DMS153 (cell line): Measurements from ENCODE around the gene ALOX12B.
"Not testable (repeated sequence)": the region's sequence is repeated elsewhere in the genome, so short reads cannot be mapped to it uniquely, and the experiment has no call there.

Experiments used
- DNase-seq: peaks from one replicate; lab custom pipeline; 2025; lab: John Stamatoyannopoulos, UW

ALOX12B gene

DNA sequence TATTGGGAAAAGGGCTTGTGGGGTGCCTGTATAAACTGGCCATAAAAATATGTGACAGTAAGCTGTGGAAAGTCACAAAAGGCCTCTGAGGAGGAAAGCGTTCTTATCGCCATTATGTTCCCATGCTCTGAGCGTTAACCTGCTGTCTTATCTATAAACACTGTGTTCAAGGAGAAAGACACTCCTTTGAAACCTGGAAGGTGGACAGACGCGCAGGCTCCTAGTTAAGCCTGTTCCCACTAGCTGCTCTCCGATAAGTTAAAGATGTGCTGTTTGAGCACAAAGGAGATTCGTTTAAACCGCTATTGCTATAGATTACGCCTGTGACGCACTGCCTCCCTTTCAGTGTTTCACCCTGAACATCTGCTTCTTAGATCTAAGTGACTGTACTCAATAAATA lies 5.2 kb downstream of the ALOX12B start:
- no peak for DNase-seq

DNA sequence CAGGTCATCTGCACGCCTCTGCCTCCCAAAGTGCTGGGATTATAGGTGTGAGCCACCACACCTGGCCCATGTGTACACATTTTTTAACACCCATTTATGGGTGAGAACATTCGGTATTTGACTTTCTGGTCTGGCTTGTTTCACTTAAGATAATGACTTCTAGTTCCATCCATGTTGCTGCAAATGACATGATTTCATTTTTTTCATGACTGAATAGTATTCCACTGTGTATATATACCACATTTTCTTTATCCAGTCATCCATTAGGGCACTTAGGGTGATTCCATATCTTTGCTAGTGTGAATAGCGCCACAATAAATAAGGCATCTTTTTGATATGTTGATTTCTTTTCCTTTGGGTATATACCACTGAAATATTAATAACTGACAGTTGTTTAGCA lies 5.6 kb downstream of the ALOX12B start:
- no peak for DNase-seq

DNA sequence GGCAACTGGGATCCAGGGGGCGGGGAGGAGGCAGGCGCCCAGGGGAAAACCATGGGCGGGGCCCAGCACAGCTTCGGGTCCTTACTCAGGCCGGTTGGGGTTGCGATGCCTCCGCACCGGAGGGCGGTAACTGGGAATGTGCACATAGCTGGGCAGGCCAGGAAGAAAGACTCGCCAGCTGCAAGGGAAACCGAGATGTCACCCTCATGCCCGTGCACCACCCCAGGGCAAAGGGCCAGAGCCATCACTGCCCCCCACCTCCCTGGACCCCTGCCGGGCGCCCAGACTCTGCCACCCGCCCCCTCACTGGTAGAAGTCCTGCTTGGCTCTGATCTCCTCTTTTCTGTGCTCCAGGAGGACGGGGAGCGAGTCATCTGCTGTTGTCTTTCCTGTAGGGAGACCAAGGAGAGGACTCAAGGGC lies 6.7 kb downstream of the ALOX12B start:
- DNase-seq = no peak

DNA sequence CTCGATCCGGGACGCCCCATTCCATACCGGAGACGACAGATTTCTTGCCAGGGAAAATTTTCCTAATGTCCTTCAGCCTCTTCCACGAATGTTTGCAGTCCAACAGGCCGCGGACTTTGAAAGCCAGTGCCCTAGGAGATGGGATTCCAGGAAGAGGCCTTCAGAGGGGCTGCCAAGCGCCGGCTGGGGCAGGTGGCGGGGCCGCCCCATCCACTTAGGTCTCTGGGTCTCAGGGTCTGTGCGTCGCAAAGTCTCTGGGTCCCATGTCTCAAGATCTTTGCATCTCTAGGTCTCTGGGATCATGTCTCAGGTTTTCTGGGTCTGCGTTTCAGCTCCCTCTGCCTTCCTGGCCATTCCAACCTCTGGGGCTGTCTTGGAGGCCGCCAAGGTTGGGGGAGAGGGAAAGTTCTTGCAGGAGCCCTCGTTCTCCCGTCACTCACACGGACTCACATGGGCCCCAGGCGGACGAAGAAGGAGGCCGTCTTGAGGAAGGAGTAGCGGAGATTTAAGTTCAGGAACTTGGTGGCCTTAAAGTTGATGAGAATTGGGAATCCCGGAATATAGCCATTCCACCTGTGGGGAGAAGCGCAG lies 7.2 kb downstream of the ALOX12B start:
- DNase-seq = no peak

DNA sequence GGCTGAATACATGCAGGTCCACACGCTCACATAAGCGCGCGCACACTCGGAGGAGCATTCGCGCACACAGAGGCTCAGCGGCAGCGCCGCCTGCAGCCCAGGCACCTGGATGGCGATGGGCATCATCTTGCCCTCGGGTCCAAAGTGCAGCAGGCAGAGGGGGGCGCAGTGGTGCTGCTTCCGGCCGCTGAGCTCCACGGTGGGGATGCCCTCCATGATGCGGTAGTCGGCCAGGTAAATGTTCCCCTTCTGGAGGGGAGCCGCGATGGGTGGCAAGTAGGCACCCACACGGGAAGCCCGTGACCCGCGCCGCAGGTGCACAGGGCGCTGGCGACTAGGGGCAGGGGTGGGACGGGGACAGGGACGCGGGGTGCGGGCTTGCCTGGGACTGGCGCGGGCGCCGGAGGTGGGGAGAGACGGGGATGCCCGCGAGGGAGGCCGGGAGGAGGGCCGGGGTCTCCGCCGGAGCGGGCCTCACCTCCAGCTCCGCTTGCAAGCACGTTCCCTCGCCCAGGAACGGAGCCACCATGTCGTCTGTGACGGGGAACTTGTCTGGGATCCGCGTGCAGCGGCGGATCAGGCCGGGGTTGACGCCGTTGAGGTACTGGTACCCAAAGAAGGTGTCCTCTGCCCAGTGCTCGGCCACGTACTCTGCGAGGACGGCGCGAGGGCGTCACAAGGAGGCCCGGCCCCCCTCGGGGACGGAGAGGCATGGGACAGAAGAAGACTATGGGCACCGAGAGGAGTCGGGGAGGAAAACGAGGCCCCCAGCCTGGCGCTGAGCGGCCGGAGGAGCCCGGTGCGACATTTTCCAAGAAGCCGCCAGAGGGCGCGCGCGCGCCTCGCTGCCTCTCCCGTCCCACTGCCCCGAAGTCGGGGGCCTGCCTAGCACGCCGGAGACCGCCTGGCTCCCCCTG lies 8.0 kb downstream of the ALOX12B start:
- no peak for DNase-seq

DNA sequence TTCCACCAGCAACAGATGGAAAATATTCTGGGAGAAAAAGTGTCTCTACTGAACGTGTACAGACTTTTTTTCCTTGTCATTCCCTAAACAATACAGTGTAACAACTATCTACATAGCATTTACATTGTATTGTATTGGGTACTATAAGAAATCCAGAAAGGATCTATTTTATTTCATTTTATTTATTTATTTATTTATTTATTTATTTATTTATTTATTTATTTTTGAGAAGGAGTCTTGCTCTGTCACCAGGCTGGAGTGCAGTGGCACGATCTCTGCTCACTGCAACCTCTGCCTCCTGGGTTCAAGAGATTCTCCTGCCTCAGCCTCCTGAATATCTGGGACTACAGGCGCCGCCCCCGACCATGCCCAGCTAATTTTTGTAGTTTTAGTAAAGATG lies 9.6 kb downstream of the ALOX12B start:
- not testable (repeated sequence) for DNase-seq

DNA sequence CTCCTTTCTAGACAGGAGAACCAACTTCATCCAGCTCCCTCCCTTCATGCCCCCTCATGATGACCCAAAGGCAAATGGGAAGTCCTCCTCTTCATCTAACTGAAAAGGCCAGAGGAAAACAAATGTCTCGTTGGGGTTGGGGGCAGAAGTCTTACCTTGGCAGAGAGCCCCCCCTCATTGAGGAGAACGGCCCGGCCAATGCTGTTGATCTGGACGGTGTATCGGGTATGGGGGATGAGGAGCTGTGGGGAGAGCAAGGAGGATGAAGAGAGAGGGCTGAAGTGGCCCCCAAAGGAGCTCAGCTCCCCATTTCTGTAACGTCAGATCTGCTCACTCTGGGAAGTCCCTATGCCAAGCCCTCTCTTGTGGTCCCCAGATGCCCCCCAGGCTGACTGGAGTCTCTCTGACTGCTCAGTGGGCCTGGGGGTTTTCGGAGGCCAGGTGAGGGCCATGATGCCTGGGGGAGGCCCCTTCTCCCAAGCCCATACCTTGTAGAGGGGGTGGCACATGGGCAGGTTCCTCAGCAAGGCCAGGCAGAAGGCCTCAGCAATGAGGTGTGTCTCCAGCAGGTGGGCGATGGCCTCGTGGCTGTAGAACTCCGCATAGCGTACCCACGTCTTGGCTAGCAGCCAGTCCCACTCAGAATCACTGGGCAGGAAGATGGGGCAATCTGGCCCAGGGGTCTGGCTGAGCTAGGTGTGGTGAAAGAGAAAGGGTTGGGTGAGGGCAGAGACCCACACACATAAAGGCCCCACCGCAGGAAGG lies 10.8 kb downstream of the ALOX12B start:
- DNase-seq = no peak

DNA sequence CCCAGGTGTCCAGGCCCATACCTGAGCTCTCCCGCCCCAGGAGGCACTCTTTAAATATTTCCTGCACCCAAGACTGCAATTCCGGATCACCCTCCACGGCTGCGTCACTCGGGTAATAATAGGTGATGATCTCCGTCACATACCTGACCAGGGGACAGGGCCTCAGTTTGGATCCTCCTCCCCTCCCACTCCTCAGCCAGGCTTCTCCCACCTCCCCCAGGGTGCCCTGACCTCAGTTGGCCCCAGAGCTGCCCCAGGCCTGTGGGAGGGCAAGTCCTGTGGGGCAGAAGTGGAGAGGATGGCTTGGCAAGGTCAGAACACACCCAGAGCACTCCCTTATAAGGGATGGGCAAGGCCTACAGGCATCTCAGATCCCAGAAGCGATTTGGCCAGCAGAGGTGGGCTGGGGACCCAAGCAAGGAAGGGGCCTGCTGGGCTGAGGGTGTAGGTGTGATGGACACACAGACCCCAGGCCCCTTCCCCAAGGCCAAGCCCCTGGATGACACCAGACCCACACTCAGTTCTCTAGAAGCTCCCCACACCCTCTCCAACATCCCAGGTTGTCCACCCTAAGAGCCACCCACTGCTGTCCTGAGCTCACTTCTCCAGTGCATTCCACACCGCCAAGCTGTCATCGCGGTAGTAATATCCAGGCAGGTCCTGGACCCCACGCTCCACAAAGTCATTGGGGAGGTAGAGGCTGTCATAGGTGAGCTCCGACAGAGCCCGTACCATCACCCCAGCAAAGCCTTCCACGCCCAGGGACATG lies 11.8 kb downstream of the ALOX12B start:
- no peak for DNase-seq

DNA sequence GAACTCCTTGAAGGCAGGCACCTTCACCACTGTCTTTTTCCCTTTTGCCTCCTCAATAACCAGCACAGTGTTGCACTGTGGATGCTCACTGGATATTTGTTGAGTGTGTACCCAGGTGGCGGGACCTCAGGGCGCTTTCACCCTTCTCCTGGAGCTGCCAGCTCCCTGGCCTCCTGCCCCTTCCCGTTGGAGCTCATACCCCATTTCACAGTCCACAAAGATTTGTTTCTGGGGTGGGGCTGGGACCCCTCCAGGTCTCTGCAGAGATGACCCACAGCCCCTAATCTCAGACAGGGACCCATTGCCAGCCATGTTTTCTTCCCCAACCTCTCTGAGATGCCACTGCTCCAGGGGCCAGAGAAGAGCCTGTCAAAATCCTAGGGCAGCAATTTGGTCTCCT lies 12.4 kb downstream of the ALOX12B start:
- DNase-seq = no peak

DNA sequence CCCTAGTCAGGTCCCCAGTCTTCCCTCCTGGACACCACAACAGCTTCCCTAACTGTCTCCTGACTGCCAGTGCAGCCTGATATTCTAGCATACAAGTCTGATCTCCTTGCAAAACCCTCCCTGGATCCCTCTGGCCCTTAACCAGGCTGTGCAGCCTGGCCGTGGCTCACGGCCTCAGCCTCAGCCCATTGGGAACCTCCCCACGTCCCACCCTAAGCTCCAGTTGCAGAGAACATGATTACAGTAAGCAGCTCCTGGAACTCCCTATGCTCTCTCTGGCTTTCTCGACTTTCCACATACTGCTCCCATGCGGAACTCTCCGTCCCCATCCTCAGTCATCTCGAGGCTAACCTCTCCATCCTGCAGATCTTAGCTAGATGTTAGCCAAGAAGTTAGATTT lies 13.0 kb downstream of the ALOX12B start:
- no peak for DNase-seq

DNA sequence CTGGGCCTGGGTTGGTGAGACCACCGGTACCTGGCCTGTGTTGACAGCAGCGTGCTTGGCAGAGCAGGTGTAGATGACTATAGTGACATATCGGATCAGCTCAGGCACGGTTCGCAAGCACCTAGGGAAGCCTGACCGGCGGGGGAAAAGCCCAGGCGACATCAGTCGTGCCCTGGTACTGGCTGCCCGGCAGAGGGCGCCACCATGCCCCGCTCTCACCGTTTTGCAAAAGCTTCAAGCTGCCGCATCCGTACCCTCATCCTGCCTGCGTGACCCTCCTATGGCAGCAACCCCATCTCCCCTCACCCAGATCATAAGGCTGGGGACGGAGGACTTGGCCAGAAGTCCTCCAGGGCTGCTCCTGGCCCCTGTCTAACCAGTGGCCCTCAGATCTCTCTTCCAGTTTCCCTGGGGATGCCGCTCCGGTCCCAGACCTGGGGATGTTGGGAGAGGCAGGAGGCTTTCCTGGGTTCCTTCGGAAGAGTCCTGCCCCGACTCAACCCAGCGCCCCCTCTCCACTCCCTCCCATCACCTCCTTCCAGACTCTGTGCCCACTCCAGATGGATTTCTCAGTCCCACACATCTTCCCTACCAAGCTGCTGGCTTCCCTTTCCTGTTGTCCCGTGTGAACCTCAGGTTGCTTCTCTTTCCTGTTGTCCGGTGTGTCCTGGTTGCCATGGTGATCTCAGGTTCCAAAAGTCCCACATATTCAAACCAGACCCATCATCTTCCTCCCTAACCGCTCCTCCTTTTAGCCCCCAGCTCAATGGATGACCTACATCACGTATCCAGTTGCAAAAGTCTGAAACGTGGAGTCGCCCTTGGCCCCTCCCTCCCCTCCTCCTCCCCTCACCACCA lies 13.7 kb downstream of the ALOX12B start:
- no peak for DNase-seq

DNA sequence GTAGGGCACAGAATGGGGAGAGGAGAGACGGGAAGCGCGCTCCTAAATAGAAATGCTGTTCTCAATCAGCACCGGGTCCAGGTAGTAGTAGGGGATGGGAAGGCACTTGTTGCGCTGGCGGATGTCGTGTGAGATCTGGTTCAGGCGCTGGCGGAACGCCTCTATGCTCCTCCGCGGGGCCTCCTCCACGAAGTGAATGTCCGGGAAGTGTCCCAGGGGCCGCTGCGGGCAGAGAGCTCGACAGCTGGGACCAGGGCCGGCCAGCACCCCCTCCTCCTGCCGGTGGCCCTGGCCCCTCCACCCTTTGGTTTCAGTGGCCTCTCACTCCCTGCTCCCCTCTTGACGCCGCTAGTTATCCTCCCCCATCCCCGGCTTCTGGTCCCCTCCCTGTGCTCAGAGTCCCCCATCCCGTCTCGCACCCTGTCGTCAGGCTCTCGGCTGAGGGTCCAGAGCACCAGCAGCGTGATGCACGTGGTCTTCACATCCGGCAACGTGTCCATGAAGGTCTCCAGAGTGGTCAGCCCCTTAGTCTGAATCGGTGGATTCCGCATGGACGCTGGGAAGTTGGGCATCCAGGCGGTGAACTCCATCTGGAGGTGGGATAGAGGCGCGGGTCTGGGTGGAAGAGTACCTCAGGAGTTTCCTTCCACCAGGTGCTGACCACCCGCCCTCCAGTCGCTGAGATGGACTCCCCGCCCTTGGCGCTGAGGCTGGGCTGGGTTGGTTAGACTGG lies 14.6 kb downstream of the ALOX12B start:
- DNase-seq = no peak

DNA sequence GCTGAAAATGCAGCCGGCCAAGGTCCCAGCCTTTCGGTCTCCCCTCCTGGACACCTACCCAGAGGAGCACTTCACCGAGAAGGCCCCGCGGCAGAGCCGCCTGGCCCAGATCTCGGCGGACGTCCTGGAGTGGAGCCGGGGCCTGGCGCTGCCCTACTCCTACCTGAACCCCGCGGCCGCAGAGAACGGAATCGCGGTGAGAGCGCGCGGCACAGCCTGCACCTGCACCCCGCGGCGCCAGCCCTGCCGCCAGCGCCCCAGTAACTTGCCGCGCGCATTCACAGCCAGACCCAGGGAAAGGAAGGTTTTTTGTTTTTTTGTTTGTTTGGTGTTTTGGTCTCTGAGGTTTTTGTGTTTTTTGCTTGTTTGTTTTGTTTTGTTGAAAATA lies 15.2 kb downstream of the ALOX12B start:
- no peak for DNase-seq

DNA sequence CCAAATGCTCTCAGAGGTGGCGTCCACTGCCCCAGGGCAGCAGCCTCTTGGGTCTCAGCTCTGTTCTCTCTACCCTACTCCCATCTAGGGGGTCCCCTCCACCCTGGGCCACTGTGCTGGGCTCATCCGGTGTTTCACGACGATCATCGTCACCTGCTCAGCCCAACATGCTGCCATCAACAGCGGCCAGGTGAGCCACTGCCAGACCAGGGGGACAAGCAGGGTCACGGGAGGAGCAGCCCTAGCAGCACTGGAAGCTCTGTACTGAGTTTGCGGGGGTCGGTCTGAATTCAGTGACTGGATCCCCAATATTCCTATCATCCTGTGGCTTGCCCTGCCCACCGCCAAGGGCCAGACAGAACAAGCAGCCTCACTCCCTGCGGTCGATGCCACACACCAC lies 16.0 kb downstream of the ALOX12B start:
- no peak for DNase-seq

DNA sequence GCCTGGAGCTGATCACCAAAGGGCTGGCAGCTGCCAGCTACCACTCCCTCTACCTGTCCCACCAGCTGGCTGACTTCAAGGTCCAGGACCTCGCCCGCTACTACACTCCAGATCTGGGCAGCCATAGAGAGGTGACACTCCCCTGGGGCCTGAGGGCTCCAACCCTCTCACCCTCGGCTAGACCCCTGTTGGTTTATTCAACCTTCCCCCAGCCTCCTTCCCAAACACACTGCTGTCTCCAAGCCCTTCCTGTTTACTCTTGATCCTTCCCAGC lies 18.0 kb downstream of the ALOX12B start:
- no peak for DNase-seq

DNA sequence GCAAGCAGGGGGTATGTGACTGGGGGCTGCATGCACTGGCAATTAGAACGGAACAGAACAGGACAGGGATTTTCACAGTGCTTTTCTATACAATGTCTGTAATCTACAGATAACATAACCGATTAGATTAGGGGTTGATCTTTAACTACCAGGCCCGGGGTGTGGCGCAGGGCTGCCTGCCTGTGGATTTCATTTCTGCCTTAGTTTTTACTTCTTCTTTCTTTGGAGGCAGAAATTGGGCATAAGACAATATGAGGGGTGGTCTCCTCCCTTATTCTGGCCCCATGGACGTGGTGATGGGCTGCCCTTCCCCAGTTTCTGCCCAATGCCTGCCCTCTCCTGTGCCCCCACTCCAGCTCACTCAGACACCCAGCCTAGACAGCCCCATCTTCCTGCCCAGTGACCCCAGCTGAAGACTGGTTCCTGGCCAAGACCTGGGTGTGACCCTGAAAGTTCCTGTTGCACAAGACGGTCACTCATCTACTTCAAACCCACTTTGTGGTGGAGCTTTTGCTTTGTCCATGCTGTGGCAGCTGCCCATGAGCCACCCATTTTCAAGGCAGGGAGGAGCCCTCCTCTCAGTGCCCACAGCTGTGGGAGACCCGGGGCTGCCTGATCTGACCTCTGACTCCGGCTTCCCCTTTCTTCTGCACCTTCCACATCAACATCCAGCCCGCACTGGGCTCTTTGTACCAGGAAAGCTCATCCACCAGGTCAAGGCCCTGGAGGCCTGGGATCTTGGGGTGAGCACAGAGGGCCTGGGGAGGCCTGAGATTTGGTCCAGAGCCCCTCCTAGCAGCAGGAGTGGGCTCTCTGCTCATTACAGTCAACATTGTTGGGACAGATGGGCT lies 18.6 kb downstream of the ALOX12B start:
- no peak for DNase-seq

DNA sequence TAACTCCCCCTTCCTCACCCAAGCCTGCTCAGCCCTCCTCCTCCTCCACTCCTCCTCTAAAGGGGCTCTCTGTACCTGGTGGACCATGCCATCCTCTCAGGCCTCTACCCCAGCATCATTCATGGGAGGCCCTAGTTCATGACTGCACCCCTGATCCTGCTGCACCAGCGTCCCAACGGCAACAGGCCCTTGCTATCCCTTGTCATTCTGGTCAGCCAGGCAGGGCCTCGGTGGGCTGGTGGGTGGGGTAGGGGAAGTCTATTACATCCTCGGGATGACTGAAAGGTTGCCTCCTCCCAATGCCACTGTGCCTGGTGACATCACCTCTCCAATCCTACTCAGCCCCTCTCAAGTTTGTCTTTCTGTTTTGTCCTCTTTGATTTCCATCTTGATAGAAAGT lies 19.7 kb downstream of the ALOX12B start:
- DNase-seq = no peak

DNA sequence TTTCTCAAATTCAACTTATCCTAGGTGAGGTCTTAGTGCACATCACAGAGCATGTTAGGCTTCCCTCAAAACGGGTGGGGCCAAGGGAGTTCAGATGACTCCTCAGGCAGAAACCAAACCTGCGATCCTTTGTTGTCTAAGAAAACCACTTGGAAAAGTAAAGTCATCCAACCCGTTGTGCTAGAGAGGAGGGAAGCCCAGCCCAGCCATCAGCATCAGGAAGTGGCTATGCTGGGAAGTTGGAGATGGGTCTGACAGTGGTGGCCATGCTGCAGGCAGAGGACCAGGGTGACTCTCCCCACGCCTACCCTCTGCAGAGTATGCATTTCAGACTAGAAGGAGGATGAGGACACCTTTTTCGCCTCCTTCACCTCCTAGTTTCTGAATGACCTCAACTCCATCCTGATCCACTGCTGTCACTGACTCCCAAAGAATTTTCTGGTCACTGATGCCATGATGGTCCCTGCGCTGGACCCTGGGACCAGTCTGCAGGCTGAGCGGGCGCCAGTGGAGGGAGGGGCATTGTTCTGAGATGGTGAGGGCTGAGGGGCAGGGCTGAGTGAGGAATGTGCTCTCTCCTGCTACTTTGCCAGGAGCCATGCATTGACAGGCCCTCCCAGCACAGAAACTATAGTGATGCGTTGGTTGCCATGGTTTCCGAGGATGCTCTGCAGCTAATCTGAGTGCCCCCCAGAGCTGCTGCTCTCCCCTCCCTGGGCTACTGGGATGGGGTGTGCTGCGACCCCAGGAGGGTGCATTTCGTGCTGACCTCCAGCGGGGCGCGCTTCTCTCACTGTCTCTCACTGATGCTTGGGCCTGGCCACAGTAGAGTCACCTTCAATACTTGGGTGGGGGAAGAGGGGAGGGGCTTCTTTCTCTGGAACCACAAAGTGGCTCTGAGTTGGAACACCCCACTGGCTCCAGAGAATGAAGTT lies 20.4 kb downstream of the ALOX12B start:
- DNase-seq = no peak

DNA sequence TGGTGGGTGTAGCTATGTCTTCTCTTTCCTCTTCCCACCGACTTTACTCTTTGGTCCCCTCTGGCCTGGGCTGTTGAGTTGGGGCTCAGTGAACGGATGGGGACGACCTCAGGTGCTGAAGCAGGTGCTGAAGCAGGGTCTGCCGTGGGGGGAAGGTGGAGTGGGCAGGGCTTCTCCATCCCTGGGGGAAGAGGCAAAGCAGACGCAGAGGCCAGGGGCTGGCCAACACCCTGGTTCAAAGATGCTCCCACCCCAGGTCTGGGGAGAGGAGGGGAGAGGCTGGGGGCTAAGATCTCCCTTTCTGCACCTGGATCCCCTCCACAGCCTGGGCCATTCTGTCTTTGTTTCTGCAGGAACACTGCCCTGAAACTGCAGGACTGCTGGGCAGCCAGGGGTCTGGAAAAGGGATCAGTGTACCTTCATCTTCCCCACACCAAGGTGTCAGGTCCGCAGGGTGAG lies 22.9 kb downstream of the ALOX12B start:
- DNase-seq = no peak
